Neural cell (in vitro differentiated cells): ENCODE results near the gene FLAD1. TPM values are rescaled to one million over a fixed set of nuclear protein-coding genes. Genes with fewer than 3 reads are reported as not detected.
A peak's percentile ranks its signal among the peaks of the same experiment; 100 is the strongest.

Experiments used
- H2AFZ ChIP-seq: fragments of 200-600, 300-800 bp; sonication (generic), shearing (Covaris generic); 2 replicates; pipeline ENCODE4 v1.6.0; 2014; ENCODE audit warnings: low read depth, mild to moderate bottlenecking, antibody characterized with exemption, low read length, moderate library complexity
- H3F3A ChIP-seq: fragments of 200-600 bp; shearing (Covaris generic); 2 replicates; pipeline ENCODE4 v1.6.1; 2016; ENCODE audit warnings: mild to moderate bottlenecking, moderate library complexity, mixed read lengths, antibody characterized with exemption, low read length; ENCODE audit not compliant: insufficient read depth, poor library complexity, severe bottlenecking
- H3K27ac ChIP-seq: fragments of 200-600, 300-800 bp; sonication (generic), shearing (Covaris generic); 2 replicates; pipeline ENCODE4 v1.5.1; 2014; ENCODE audit warnings: mild to moderate bottlenecking, low read length, moderate library complexity
- H3K27me3 ChIP-seq: fragments of 300-800, 200-600 bp; sonication (generic), shearing (Covaris generic); 2 replicates; pipeline ENCODE4 v1.6.0; 2014; ENCODE audit warnings: mild to moderate bottlenecking, low read depth, low read length, moderate library complexity; ENCODE audit not compliant: insufficient read depth
- H3K36me3 ChIP-seq: fragments of 300-800, 200-600 bp; sonication (generic), shearing (Covaris generic); 2 replicates; pipeline ENCODE4 v1.5.1; 2014; ENCODE audit warnings: mild to moderate bottlenecking, antibody characterized with exemption, low read length, moderate library complexity; ENCODE audit not compliant: insufficient read depth
- H3K4me2 ChIP-seq: fragments of 300-800, 200-600 bp; sonication (generic), shearing (Covaris generic); 2 replicates; pipeline ENCODE4 v1.6.0; 2014; ENCODE audit warnings: mild to moderate bottlenecking, low read length
- H3K4me3 ChIP-seq: fragments of 300-800, 200-600 bp; sonication (generic), shearing (Covaris generic); 2 replicates; pipeline ENCODE4 v1.5.1; 2014; ENCODE audit warnings: mild to moderate bottlenecking, low read length, moderate library complexity
- H3K79me2 ChIP-seq: fragments of 200-600 bp; shearing (Covaris generic); replicated peaks from 2 replicates; pipeline ENCODE4 v1.6.0; 2014; ENCODE audit warnings: mild to moderate bottlenecking, low read length, moderate library complexity; ENCODE audit not compliant: insufficient read depth
- H3K9ac ChIP-seq: fragments of 300-800, 200-600 bp; sonication (generic), shearing (Covaris generic); 2 replicates; pipeline ENCODE4 v1.6.1; 2016; ENCODE audit warnings: mild to moderate bottlenecking, low read length, mixed read lengths
- H3K9me2 ChIP-seq: fragments of 200-600 bp; shearing (Covaris generic); 2 replicates; pipeline ENCODE4 v1.6.1; 2016; ENCODE audit warnings: mild to moderate bottlenecking, low read length, mixed read lengths; ENCODE audit not compliant: insufficient read depth
- H3K9me3 ChIP-seq: fragments of 200-600, 300-800 bp; sonication (generic), shearing (Covaris generic); 2 replicates; pipeline ENCODE4 v1.6.1; 2016; ENCODE audit warnings: mild to moderate bottlenecking, mixed run types, low read length, moderate library complexity, mixed read lengths
- H4K20me1 ChIP-seq: fragments of 200-600 bp; shearing (Covaris generic); 2 replicates; pipeline ENCODE4 v1.6.1; 2016; ENCODE audit warnings: mild to moderate bottlenecking, mixed run types; ENCODE audit not compliant: insufficient read depth
- CTCF ChIP-seq: fragments of 450-650 bp; IDR thresholded peaks from 2 replicates; pipeline ENCODE4 v1.5.1; 2014; ENCODE audit warnings: antibody characterized with exemption, mild to moderate bottlenecking, moderate library complexity; ENCODE audit not compliant: poor library complexity, severe bottlenecking
- EP300 ChIP-seq: fragments of 450-650 bp; conservative IDR thresholded peaks from 2 replicates; pipeline ENCODE4 v1.6.1; 2014; ENCODE audit warnings: antibody characterized with exemption, mild to moderate bottlenecking, moderate library complexity; ENCODE audit not compliant: poor library complexity, severe bottlenecking
- EZH2 ChIP-seq: fragments of 200-600, 300-800 bp; shearing (Covaris generic), sonication (generic); IDR thresholded peaks from 2 replicates; pipeline ENCODE4 v1.6.1; 2014; ENCODE audit warnings: antibody characterized with exemption, low read length, borderline replicate concordance, mild to moderate bottlenecking; ENCODE audit not compliant: insufficient read depth, poor library complexity, severe bottlenecking
- MXI1 ChIP-seq: fragments of 450-650 bp; conservative IDR thresholded peaks from 2 replicates; pipeline ENCODE4 v1.6.1; 2014; ENCODE audit warnings: antibody characterized with exemption, mild to moderate bottlenecking; ENCODE audit not compliant: poor library complexity, severe bottlenecking
- POLR2AphosphoS5 ChIP-seq: IDR thresholded peaks from 2 replicates; pipeline ENCODE4 v1.6.1; 2012
- RAD21 ChIP-seq: fragments of 450-650 bp; conservative IDR thresholded peaks from 2 replicates; pipeline ENCODE4 v1.6.1; 2014; ENCODE audit warnings: antibody characterized with exemption, mild to moderate bottlenecking, moderate library complexity
- REST ChIP-seq: IDR thresholded peaks from 2 replicates; pipeline ENCODE4 v1.6.1; 2012; ENCODE audit warnings: borderline replicate concordance
- SMC3 ChIP-seq: fragments of 450-650 bp; conservative IDR thresholded peaks from 2 replicates; pipeline ENCODE4 v1.6.1; 2014; ENCODE audit warnings: antibody characterized with exemption, mild to moderate bottlenecking, moderate library complexity; ENCODE audit not compliant: poor library complexity
- TAF1 ChIP-seq: IDR thresholded peaks from 2 replicates; pipeline ENCODE4 v1.6.1; 2012; ENCODE audit warnings: low read depth
- polyA plus RNA-seq: library from polyadenylated mRNA; depleted of rRNA; stranded (reverse); fragments of >200 nt; gene quantifications from 2 replicates; pipeline ENCODE4 v1.2.3, GENCODE V29; 2014

Gene FLAD1
- polyA plus RNA-seq, 1 donor from 2014 or later = 68.6 TPM

GRCh38 chr1:154970631-154971340 is 12.4 kb upstream of the FLAD1 start, which contains the start of gene SHC1:
Gene SHC1 (minus strand): TSS chr1:154970747. CDS start chr1:154970526, 221 bp downstream.
- Histone ChIP-seq H3K4me3 (peak within 1 kb of the TSS; percentile 48), H3K9me3 (no peaks in the 10 kb centered on the region), H3K36me3 (no peaks in the 10 kb centered on the region), H3K27me3 (no peaks in the 10 kb centered on the region), H3K79me2 (peaks cover 5% of the 10 kb centered on the region), H3K9ac (peak within 1 kb of the TSS; percentile 41), H3K9me2 (no peaks in the 10 kb centered on the region), H3K4me2 (peak within 1 kb of the TSS; percentile 35), H3K27ac (no peak within 1 kb of the TSS), H3F3A (peaks cover 3% of the 10 kb centered on the region), H4K20me1 (no peaks in the 10 kb centered on the region), H2AFZ (no peak within 1 kb of the TSS)
- no peak for TF ChIP-seq SMC3
- TF ChIP-seq EZH2 = no peak
- no peak for TF ChIP-seq RAD21
- TF ChIP-seq TAF1 = no peak
- TF ChIP-seq MXI1 = no peak
- TF ChIP-seq POLR2AphosphoS5 = no peak
- TF ChIP-seq EP300 = no peak
- no peak for TF ChIP-seq CTCF
- TF ChIP-seq REST = no peak

- H3K4me3 ChIP-seq = no peak overlapping the region
- H3K9me3 ChIP-seq = no peaks in the 10 kb centered on the region
- no peak overlapping the region for H2AFZ ChIP-seq
- H3K9ac ChIP-seq = no peak overlapping the region
- no peaks in the 10 kb centered on the region for H4K20me1 ChIP-seq
- no peak overlapping the region for H3K27ac ChIP-seq
- no peaks in the 10 kb centered on the region for H3K9me2 ChIP-seq
- H3K79me2 ChIP-seq = peaks cover 12% of the 10 kb centered on the region
- no peak overlapping the region for H3K4me2 ChIP-seq
- H3K27me3 ChIP-seq = no peaks in the 10 kb centered on the region
- no peaks in the 10 kb centered on the region for H3K36me3 ChIP-seq
- H3F3A ChIP-seq = peaks cover 3% of the 10 kb centered on the region
- TF ChIP-seq SMC3 = no peak
- no peak for TF ChIP-seq CTCF
- TF ChIP-seq REST = no peak
- TF ChIP-seq TAF1 = no peak
- TF ChIP-seq RAD21 = no peak
- TF ChIP-seq POLR2AphosphoS5 = no peak
- no peak for TF ChIP-seq EP300
- TF ChIP-seq MXI1 = no peak
- no peak for TF ChIP-seq EZH2
Measured at GRCh38 chr1:154971341-154971998, 11.7 kb upstream of the FLAD1 start.
